HG03469 (cell line): ENCODE data around the gene RIT2.

Experiments used
- ATAC-seq: cut with Tn5 transposase; IDR thresholded peaks from one replicate; pipeline ENCODE4 v1.9.1; 2021; ENCODE audit warnings: mild to moderate bottlenecking, moderate library complexity, moderate number of reproducible peaks; ENCODE audit not compliant: unreplicated experiment

The RIT2 gene

DNA sequence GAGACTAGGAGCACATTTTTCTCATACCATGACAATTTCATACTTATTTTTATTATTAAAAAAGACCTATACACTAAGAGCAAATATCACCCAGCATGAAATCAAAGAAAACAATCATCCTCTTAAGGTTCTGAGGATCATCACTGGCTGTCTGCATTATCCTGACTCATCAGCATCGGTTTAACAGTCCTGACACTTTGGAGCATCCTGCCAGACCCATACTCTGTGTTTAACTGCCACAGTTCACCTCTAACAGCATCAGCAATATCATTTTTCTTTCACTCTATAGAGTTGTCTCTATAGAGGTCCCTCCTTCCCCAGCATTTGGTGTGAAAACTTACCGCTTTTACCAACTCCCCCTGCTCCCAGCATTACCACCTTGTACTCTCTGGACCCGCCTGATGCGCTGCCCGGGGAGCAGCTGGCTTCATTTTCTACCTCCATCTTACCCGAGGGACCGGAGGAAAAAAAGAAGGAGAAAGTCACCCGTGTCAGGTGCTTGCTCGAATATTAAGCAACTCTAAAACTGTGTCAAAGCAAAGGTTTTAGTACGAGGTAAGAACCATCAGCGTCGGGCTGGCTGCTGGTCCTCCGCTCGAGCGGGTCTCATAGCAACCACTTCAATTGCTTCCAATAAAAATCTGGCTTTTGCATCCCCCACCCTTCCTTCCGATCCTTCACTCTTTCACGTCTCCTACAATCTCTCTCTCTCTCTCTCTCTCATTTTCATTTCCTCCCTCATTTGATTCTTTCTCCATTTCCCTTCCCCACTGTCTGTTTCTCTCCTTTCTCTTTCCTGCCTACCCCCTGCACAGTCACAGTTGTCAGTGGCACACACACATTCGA is at the start of gene RIT2:
Gene RIT2, minus strand, starts transcription at position 610 of the 846 bp plus-strand sequence.
- ATAC-seq, result no peak

DNA sequence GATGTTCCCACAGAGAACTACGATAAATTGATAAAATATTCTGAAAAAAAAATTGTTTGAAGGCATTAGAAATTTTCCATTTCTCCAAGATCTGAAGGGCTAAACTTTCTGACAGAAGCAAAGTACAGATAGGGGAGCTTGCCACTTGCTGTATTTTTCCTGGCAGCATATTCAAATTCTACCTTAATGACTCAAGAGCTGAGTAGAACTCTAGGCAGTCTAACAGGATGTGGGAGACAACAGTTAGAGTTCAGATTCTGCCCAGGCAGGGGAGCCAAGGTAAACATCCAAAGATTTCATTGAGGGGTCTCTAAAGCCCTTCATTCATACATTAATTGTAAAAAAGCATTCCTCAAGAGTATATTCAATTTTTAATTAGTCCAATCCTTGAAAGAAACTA is 46.0 kb upstream of the RIT2 start:
- no peak for ATAC-seq

DNA sequence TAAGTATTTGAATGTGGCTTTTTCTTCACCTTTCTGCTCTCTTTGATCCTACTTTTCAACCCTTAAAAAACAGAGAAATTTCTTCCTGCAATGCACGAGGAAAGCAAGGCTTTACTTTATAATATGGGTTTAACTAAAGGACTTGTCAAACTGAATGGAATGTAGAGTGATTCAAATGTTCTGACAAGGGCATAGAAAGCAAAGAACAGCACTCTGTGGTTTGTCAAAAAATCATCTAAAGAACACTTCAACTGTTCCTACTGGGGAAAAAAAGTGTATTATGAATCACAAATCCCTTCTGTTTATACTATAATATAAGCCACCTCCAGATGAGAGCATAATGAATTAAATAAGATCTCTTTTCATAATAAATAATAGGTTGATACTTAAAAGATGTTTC is 45.0 kb upstream of the RIT2 start:
- ATAC-seq, result no peak

GRCh38 chr18:43159926-43160325 is 44.4 kb upstream of the RIT2 start:
- no peak for ATAC-seq

GRCh38 chr18:43159086-43159770 is 43.7 kb upstream of the RIT2 start:
- ATAC-seq, result no peak

GRCh38 chr18:43158381-43158780 is 42.9 kb upstream of the RIT2 start:
- ATAC-seq, result no peak

- no peak for ATAC-seq
Observed at GRCh38 chr18:43155842-43156241, 40.4 kb upstream of the RIT2 start.

- ATAC-seq, result no peak
Observed at GRCh38 chr18:43148231-43148630, 32.7 kb upstream of the RIT2 start.

GRCh38 chr18:43141208-43141607 is 25.7 kb upstream of the RIT2 start:
- ATAC-seq, result no peak

GRCh38 chr18:43139288-43139946 is 23.9 kb upstream of the RIT2 start:
- ATAC-seq, result no peak

DNA sequence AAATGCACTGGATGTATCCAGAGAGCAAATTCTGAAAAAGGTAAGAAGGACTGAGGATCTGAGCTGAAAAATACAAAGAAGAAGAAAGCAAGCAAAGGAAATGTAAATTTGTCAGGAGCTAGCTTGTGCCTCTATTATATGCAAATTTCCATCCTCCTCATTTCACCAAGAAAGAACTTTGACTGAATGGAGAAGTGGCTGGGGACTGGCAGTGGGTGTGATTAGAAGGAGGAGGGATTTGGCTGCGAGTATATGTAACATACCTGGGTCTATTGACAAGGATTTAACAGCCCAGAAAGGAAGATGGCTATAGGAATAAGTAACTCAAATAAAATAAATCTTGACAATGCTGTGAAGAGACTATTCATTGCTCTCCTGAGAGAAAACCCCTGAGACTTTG is 19.4 kb upstream of the RIT2 start:
- ATAC-seq, result no peak

DNA sequence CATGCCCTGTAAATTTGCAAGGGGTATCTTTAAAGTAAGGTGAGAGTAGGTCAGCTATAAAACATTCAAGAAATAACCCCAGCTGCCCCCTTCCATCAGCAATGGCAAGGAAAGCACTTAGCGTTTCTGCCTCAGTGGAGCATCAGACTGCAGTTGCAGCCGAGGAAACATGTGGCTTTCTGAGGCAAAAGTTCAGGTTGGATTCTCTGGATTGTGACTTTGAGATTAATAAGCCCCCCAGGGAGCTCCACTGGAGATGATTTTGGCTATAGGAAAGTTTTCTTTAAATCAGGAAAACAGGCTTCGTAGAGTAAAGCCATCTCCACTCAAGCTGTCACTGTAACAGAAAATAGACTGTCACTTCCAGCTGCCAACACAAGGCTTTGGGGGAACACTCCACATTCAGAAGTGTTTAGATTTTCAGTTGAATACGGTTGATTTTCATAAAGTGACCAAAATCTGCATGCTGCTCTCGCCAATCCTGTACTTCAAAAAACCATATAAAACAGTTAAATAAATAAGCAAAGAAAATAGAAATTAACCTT is 15.3 kb upstream of the RIT2 start:
- ATAC-seq, result no peak

GRCh38 chr18:43129946-43130524 is 14.6 kb upstream of the RIT2 start:
- ATAC-seq, result no peak

GRCh38 chr18:43125471-43125870 is 10.0 kb upstream of the RIT2 start:
- no peak for ATAC-seq

DNA sequence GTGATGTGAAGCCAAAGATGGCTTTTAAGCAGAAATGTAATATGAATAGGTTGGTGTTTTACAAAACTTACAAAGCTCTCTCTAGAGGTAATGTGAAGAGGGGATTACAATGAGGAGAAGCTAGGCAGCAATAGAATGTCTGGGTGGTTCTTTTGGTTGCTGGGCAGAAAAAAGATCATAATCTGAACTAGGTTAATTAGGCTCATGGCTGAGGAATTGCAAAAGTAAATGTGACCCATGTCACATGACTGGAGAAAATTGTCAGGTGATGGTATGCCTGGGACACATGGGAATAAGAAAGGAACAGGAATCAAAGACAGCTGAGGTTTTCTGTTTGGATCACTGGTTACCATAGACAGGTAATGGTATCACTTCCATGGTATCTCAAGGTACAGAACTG is 7.5 kb upstream of the RIT2 start:
- ATAC-seq, result no peak

GRCh38 chr18:43116699-43117294 is 1.3 kb upstream of the RIT2 start:
- no peak for ATAC-seq

GRCh38 chr18:43113220-43113895 is 2.1 kb downstream of the RIT2 start:
- ATAC-seq, result no peak

DNA sequence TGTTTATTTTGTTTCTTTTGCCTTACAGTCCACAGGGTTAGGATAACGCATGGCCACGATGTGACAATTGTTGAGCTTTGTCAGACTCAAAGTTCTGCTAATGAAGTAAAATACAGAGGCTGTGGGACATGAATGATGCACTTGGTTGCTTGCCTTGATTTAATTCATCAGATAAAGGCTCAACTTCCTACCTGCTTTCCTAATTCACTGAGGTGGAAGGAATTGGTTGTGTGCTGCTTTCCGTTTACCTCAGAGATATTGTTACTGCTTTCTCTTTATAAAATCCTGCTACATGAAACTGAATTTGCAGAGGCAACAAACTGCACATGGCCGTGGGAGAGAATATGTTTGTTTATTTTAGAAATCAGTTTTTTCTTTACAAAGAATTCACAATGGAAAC is 6.6 kb downstream of the RIT2 start:
- ATAC-seq, result no peak

- ATAC-seq, result no peak
Observed at GRCh38 chr18:43108469-43108868, 7.0 kb downstream of the RIT2 start.

DNA sequence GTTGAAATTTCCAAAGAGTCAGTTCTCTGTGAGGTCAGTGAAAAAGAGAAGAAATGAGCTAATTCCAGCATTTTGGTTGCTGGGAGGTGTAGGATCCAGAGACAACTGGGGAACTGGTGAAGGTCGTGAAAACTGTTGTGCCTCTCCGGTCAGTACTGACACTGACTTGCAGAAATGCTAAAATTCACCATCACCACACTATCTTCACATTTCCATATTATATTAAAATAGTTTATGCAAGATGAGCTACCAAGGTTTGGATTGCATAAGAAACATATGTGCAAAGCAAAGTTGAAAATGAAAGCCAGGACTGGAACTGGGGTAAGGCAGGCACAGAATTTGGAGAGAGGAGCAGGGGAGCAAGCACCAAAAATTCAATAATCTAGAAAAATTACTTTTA is 21.8 kb downstream of the RIT2 start:
- no peak for ATAC-seq
